Stimulated activated CD4-positive, alpha-beta T cell treated with anti-CD3 and anti-CD28 coated beads, Interleukin-1b, Interleukin-23, amount 100 ng/mL, for 1 hour (primary cell): Measurements from ENCODE around the gene STON1.
"Not testable (repeated sequence)": the region's sequence is repeated elsewhere in the genome, so short reads cannot be mapped to it uniquely, and the experiment has no call there.

ENCODE experiments used
- DNase-seq, 2 donors: peaks; one replicate each; pipeline ENCODE4 v3.0.0-alpha.2; 2020; ENCODE audit warnings: low read depth in 2 of 2

Gene STON1

GRCh38 chr2:48530033-48530811 lies at the start of gene STON1:
Gene STON1, plus strand, starts transcription at chr2:48530154. Its CDS starts 50,480 bp downstream, at chr2:48580634.
- DNase-seq, result no peak

DNA sequence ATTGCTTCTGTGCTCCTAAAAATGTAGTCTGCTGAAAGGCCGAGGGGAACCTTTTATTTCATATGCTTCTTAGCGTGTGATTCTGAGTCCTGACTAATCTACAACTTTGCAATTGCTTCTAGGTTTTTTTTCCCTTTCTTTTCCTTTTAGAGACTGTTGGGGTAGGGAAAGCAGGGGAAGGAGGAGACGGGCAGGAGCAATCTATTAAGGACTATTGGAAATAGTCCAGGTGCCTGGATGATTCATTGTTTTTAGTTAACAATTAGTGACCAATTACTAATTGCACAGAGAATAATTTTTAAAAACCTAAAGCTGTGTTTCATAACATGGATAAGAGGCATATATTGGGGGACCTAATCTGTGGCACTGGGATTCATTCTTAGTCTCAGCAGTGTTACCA lies 49.4 kb upstream of the STON1 start:
- no peak for DNase-seq

- no peak for DNase-seq
These were observed 47.6 kb upstream of the STON1 start for GRCh38 chr2:48482313-48482712.

- DNase-seq, result no peak
These were observed 47.2 kb upstream of the STON1 start for GRCh38 chr2:48482769-48483168.

DNA sequence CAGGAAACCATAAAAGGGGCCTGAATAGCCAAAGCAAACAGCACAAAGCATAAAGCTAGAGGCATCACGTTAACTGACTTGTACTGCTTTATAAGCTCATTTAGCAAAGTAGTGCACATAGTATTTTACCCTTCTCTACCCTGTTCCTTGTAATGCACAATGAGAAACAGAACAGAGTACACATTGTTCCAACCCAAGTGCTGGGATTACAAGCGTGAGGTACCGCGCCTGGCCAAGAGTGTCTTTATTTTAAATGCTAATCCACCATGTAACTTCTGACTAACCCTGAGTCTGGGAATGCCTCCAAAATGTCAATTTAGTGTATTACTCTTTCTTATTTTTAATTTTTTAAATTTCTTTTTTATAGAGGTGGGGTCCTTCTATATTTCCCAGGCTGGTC lies 46.4 kb upstream of the STON1 start:
- DNase-seq, result no peak

GRCh38 chr2:48483916-48484315 lies 46.0 kb upstream of the STON1 start:
- no peak for DNase-seq

DNA sequence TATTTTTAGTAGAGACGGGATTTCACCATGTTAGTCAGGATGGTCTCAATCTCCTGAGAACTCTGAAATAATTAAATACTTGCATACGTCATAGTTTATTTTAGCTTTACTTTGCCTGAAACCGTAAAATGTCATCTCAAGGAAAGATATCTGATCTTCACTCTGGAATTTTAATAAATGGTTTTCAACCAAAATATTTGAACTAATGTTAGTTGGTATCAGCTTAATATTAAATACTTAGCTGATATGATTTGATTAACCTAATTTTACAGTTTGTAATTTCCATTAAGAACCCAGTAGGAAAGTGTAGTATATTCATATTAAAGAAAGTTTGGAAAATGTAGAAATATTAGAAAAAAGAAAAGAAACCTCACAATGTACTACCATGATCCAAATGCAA lies 41.4 kb upstream of the STON1 start:
- DNase-seq, result no peak

GRCh38 chr2:48496849-48497248 lies 33.1 kb upstream of the STON1 start:
- DNase-seq, result no peak

GRCh38 chr2:48504647-48505327 lies 25.2 kb upstream of the STON1 start:
- no peak for DNase-seq

DNA sequence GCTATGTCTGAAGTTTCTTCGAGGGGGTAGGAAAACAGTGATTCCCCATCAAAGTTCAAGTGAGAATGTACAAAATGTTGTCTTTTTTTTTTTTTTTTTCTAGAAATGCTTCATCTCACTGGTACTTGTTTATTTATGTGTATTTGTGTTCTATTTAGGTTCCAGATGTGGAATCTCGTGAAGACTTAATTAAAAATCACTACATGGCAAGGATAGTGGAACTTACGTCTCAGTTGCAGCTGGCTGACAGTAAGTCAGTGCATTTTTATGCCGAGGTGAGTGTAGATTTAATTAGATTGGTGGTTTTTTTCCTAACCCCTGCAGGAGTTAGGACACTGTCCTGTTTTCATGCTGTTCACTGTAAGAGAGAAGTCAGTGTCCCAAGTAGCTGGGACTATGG lies 22.8 kb upstream of the STON1 start:
- DNase-seq, result no peak

DNA sequence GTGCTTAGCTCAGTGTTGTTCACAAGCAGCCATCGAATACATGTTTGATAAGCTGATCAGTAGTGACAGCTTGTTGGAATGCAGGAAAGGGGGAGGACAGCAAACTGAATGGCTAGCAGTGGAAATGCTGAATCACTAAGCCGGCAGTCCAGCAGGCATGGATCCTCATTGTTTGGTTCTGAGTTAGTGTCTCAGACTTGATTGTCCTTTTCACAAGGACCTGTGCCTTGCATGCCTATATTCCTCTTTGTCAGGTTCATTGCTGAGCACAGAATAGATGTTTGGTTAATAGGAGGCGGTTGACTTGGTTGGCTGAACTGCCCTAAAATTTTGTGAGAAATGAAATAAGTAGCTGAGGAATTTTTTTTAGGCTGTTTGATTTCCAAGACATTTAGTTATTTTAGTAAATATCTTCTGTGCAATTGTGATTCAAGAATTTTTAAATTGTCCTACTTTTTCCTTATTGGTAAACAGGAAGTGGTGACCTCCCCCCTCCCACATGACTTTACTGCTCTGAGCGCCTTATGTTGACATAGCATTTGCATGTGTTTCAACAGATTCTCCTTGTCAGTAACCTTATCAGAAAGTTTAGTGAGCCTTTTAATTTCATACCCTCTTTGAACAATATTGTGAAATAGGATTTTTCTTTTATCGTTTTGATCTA lies 21.4 kb upstream of the STON1 start:
- DNase-seq, result no peak

- no peak for DNase-seq
These were observed 19.6 kb upstream of the STON1 start for GRCh38 chr2:48510329-48510728.

DNA sequence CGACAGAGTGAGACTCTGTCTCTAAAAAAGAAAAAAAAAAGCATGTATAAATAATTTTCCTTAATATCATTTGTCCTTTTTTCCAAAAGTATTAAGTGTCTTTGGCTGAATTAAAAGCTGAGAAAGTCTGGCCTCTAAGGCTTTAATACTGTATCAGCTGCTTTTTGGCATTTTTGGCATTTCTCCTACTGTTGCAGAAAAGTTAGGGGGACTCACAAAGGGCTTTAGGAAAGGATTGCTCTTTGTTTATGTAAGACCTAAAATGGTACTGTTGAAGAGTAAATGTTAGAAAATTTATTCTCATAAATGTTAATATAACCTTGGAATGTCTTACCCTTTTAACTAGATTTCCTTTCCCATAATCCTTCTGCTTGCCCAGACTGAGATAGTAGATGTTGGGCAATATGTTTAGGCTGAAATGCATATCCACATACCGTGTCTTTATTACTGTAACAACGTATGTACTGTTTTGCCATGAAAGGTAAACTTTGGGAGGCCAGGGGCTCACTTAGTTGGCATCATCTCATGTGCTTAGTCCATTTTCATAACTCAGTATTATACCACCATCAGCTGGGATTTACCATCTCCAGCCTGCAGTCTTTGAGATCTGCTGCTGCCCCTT lies 18.0 kb upstream of the STON1 start:
- no peak for DNase-seq

DNA sequence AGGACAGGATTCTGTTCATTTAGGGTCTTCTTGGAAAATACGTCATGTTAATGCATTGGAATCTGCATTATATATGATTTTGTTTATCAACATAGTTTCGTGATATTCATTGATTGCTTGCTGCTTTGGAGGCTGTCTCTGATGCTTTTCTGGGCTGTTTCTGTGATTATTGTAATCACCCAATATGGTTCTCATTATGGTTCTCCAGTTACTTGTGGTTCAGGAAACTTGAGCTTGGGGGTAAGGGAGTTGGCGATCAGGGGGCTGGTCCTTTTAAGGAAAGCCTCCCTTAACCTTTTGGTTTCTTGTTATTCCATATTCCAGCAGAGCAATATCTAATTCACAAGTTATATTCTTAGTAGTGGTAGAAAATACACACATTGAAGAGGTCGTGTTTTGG lies 17.4 kb upstream of the STON1 start:
- DNase-seq, result no peak

GRCh38 chr2:48514348-48515003 lies 15.5 kb upstream of the STON1 start:
- DNase-seq, result no peak

GRCh38 chr2:48515513-48515985 lies 14.4 kb upstream of the STON1 start:
- DNase-seq, result no peak

GRCh38 chr2:48519593-48519992 lies 10.4 kb upstream of the STON1 start:
- DNase-seq, result no peak

GRCh38 chr2:48524756-48525155 lies 5.2 kb upstream of the STON1 start:
- DNase-seq, result not testable (repeated sequence)

GRCh38 chr2:48525269-48525943 lies 4.5 kb upstream of the STON1 start:
- DNase-seq, result no peak

GRCh38 chr2:48527226-48527885 lies 2.6 kb upstream of the STON1 start:
- no peak for DNase-seq

GRCh38 chr2:48528431-48528830 lies 1.5 kb upstream of the STON1 start:
- DNase-seq, result no peak
